NK-92 (cell line): ENCODE results near the gene TMEM212.

ENCODE experiments used
- DNase-seq: peaks from one replicate; lab custom pipeline; 2025; ENCODE audit not compliant: unreplicated experiment; lab: John Stamatoyannopoulos, UW

Gene TMEM212

GRCh38 chr3:171833789-171834460 is 9.2 kb upstream of the TMEM212 start:
- no peak for DNase-seq

- DNase-seq, result no peak
These were observed 8.7 kb upstream of the TMEM212 start for GRCh38 chr3:171834461-171834801.

GRCh38 chr3:171835116-171835515 is 8.0 kb upstream of the TMEM212 start:
- no peak for DNase-seq

GRCh38 chr3:171835613-171836012 is 7.5 kb upstream of the TMEM212 start:
- DNase-seq, result no peak

GRCh38 chr3:171836855-171837254 is 6.3 kb upstream of the TMEM212 start:
- DNase-seq, result no peak

GRCh38 chr3:171837698-171838097 is 5.5 kb upstream of the TMEM212 start:
- no peak for DNase-seq

- DNase-seq, result no peak
These were observed 4.9 kb upstream of the TMEM212 start for GRCh38 chr3:171838218-171838720.

- no peak for DNase-seq
These were observed 3.9 kb upstream of the TMEM212 start for GRCh38 chr3:171839270-171839669.

- DNase-seq, result no peak
These were observed 2.7 kb upstream of the TMEM212 start for GRCh38 chr3:171840445-171840810.

GRCh38 chr3:171840811-171841619 is 2.1 kb upstream of the TMEM212 start:
- no peak for DNase-seq

GRCh38 chr3:171841620-171842000 is 1.5 kb upstream of the TMEM212 start:
- no peak for DNase-seq

- DNase-seq, result no peak
These were observed 1.7 kb downstream of the TMEM212 start for GRCh38 chr3:171844873-171845272.

- no peak for DNase-seq
These were observed 2.5 kb downstream of the TMEM212 start for GRCh38 chr3:171845481-171846284.

GRCh38 chr3:171846597-171846996 is 3.4 kb downstream of the TMEM212 start:
- DNase-seq, result no peak

- DNase-seq, result no peak
These were observed 4.0 kb downstream of the TMEM212 start for GRCh38 chr3:171847133-171847532.

GRCh38 chr3:171847595-171848259 is 4.6 kb downstream of the TMEM212 start:
- DNase-seq, result no peak

GRCh38 chr3:171849617-171850319 is 6.6 kb downstream of the TMEM212 start:
- no peak for DNase-seq

GRCh38 chr3:171850320-171850959 is 7.3 kb downstream of the TMEM212 start:
- DNase-seq, result no peak

- DNase-seq, result no peak
These were observed 8.0 kb downstream of the TMEM212 start for GRCh38 chr3:171850960-171851659.
